Loucy (cell line): ENCODE measurements around the gene GRID1.

Experiments used
- H2AFZ ChIP-seq: fragments of 200-600 bp; sonication (generic); 2 replicates; pipeline ENCODE4 v1.6.0; 2016; ENCODE audit warnings: antibody characterized with exemption, mild to moderate bottlenecking, low read length, moderate library complexity
- H3F3A ChIP-seq: fragments of 200-600 bp; 2 replicates; pipeline ENCODE4 v1.6.0; 2016; ENCODE audit warnings: antibody characterized with exemption, low read depth, mild to moderate bottlenecking
- H3K27me3 ChIP-seq: fragments of 200-600 bp; sonication (generic); 2 replicates; pipeline ENCODE4 v1.6.1; 2014; ENCODE audit warnings: low read length, mild to moderate bottlenecking; ENCODE audit not compliant: insufficient read depth, poor library complexity, severe bottlenecking
- H3K36me3 ChIP-seq: fragments of 200-600 bp; sonication (generic); 2 replicates; pipeline ENCODE4 v1.6.1; 2016; ENCODE audit warnings: low read length; ENCODE audit not compliant: insufficient read depth
- H3K4me1 ChIP-seq: fragments of 200-600 bp; sonication (generic); 2 replicates; pipeline ENCODE4 v1.5.1; 2014; ENCODE audit warnings: low read length, mild to moderate bottlenecking; ENCODE audit not compliant: insufficient read depth, poor library complexity, severe bottlenecking
- H3K4me2 ChIP-seq: fragments of 200-600 bp; sonication (generic); 2 replicates; pipeline ENCODE4 v1.6.0; 2014; ENCODE audit warnings: antibody characterized with exemption, low read length, low read depth, mild to moderate bottlenecking; ENCODE audit not compliant: poor library complexity, severe bottlenecking
- H3K4me3 ChIP-seq: fragments of 200-600 bp; sonication (generic); 2 replicates; pipeline ENCODE4 v1.5.1; 2014; ENCODE audit warnings: low read length, mild to moderate bottlenecking, mixed read lengths; ENCODE audit not compliant: poor library complexity, severe bottlenecking
- H3K79me2 ChIP-seq: fragments of 200-600 bp; sonication (generic); 2 replicates; pipeline ENCODE4 v1.6.1; 2014; ENCODE audit warnings: low read length; ENCODE audit not compliant: insufficient read depth
- H3K9ac ChIP-seq: fragments of 200-600 bp; sonication (generic); 2 replicates; pipeline ENCODE4 v1.6.0; 2014; ENCODE audit warnings: mild to moderate bottlenecking, low read depth, low read length, moderate library complexity; ENCODE audit not compliant: poor library complexity, severe bottlenecking
- H3K9me2 ChIP-seq: fragments of 200-600 bp; sonication (generic); replicated peaks from 2 replicates; pipeline ENCODE4 v1.6.1; 2016; ENCODE audit warnings: low read depth, low read length, mixed read lengths
- H3K9me3 ChIP-seq: fragments of 200-600 bp; sonication (generic); 2 replicates; pipeline ENCODE4 v1.6.1; 2014; ENCODE audit warnings: mild to moderate bottlenecking, antibody characterized with exemption, low read length, low read depth; ENCODE audit not compliant: insufficient read depth
- H4K20me1 ChIP-seq: fragments of 200-600 bp; sonication (generic); 2 replicates; pipeline ENCODE4 v1.6.0; 2014; ENCODE audit warnings: antibody characterized with exemption, low read length, mild to moderate bottlenecking; ENCODE audit not compliant: insufficient read depth, poor library complexity, severe bottlenecking
- EZH2phosphoT487 ChIP-seq: fragments of 200-600 bp; IDR thresholded peaks from 2 replicates; pipeline ENCODE4 v1.6.1; 2018; ENCODE audit warnings: antibody characterized with exemption, mild to moderate bottlenecking, moderate library complexity, borderline replicate concordance
- TF ChIP-seq, protein P1 (sequence below): fragments of 200-600 bp; sonication (generic); conservative IDR thresholded peaks from 2 replicates; pipeline ENCODE4 v1.5.1; 2014; ENCODE audit warnings: mild to moderate bottlenecking, antibody characterized with exemption, low read length

Gene GRID1

DNA sequence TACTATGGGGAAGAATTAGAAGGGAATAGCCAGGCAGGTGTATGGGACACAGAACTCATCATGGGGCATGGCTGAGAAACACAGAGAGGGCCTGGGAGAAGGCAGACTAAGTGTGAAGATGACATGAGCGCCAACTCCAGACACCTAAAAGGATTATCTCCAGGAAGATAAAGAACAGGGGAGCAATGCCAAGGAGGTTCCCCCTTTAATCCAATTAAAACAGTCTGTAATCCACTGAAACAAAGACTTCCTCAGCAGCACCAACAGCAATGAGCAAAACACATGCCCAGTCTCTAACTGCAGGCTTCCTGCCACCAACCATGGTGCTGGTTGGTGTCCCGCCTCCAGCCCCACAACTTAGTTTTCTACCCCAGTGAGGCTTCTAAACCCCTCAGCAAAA, 108.9 kb downstream of the GRID1 start:
- H4K20me1 ChIP-seq, result no peaks in the 10 kb centered on the region
- no peak overlapping the region for H3K9ac ChIP-seq
- no peaks in the 10 kb centered on the region for H3K79me2 ChIP-seq
- H3K4me3 ChIP-seq, result no peak overlapping the region
- no peak overlapping the region for H2AFZ ChIP-seq
- no peaks in the 10 kb centered on the region for H3F3A ChIP-seq
- no peak overlapping the region for H3K4me2 ChIP-seq
- no peaks in the 10 kb centered on the region for H3K9me3 ChIP-seq
- no peaks in the 10 kb centered on the region for H3K36me3 ChIP-seq
- H3K27me3 ChIP-seq, result no peaks in the 10 kb centered on the region
- TF ChIP-seq, protein P1, sequence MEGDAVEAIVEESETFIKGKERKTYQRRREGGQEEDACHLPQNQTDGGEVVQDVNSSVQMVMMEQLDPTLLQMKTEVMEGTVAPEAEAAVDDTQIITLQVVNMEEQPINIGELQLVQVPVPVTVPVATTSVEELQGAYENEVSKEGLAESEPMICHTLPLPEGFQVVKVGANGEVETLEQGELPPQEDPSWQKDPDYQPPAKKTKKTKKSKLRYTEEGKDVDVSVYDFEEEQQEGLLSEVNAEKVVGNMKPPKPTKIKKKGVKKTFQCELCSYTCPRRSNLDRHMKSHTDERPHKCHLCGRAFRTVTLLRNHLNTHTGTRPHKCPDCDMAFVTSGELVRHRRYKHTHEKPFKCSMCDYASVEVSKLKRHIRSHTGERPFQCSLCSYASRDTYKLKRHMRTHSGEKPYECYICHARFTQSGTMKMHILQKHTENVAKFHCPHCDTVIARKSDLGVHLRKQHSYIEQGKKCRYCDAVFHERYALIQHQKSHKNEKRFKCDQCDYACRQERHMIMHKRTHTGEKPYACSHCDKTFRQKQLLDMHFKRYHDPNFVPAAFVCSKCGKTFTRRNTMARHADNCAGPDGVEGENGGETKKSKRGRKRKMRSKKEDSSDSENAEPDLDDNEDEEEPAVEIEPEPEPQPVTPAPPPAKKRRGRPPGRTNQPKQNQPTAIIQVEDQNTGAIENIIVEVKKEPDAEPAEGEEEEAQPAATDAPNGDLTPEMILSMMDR, result no peak
- no peak for TF ChIP-seq EZH2phosphoT487
- H3K4me1 ChIP-seq, result no peaks in the 10 kb centered on the region
- H3K9me2 ChIP-seq, result no peaks in the 10 kb centered on the region

GRCh38 chr10:86256690-86257315, 109.8 kb downstream of the GRID1 start:
- Histone ChIP-seq H3K36me3 (no peaks in the 10 kb centered on the region), H4K20me1 (no peaks in the 10 kb centered on the region), H3K4me3 (no peak overlapping the region), H3K9me2 (no peaks in the 10 kb centered on the region), H3F3A (no peaks in the 10 kb centered on the region), H3K4me1 (no peaks in the 10 kb centered on the region), H3K27me3 (no peaks in the 10 kb centered on the region), H3K9ac (no peak overlapping the region), H3K79me2 (no peaks in the 10 kb centered on the region), H2AFZ (no peak overlapping the region), H3K4me2 (no peak overlapping the region), H3K9me3 (no peaks in the 10 kb centered on the region)
- TF ChIP-seq, protein P1, result no peak
- no peak for TF ChIP-seq EZH2phosphoT487

GRCh38 chr10:86255405-86256251, 111.0 kb downstream of the GRID1 start:
- no peak overlapping the region for H3K4me3 ChIP-seq
- no peak overlapping the region for H2AFZ ChIP-seq
- no peaks in the 10 kb centered on the region for H3K9me2 ChIP-seq
- H4K20me1 ChIP-seq, result no peaks in the 10 kb centered on the region
- no peak overlapping the region for H3K9ac ChIP-seq
- H3K4me1 ChIP-seq, result no peaks in the 10 kb centered on the region
- no peaks in the 10 kb centered on the region for H3K27me3 ChIP-seq
- H3K4me2 ChIP-seq, result no peak overlapping the region
- H3K36me3 ChIP-seq, result no peaks in the 10 kb centered on the region
- H3K79me2 ChIP-seq, result no peaks in the 10 kb centered on the region
- TF ChIP-seq, protein P1, result no peak
- no peak for TF ChIP-seq EZH2phosphoT487
- H3K9me3 ChIP-seq, result no peaks in the 10 kb centered on the region
- H3F3A ChIP-seq, result no peaks in the 10 kb centered on the region
